Activated gamma-delta T cell treated with anti-CD3 and anti-CD28 coated beads, Interleukin-2, amount 50 U/mL, for 16 hours (primary cell): ENCODE results near the gene PURA.
A peak's percentile ranks its signal among the peaks of the same experiment; 100 is the strongest.
"Not testable (repeated sequence)": the region's sequence is repeated elsewhere in the genome, so short reads cannot be mapped to it uniquely, and the experiment has no call there.

Experiments used
- DNase-seq: peaks from one replicate; pipeline ENCODE4 v3.0.0-alpha.2; 2020; ENCODE audit warnings: low read depth

Gene PURA

GRCh38 chr5:140135127-140135526, 21.2 kb downstream of the PURA start:
- DNase-seq = no peak

GRCh38 chr5:140136624-140137023, 22.7 kb downstream of the PURA start:
- DNase-seq = no peak

- DNase-seq = no peak
Measured at GRCh38 chr5:140140435-140140834, 26.5 kb downstream of the PURA start.

GRCh38 chr5:140141241-140141640, 27.3 kb downstream of the PURA start:
- DNase-seq = no peak

- no peak for DNase-seq
Measured at GRCh38 chr5:140142246-140142645, 28.3 kb downstream of the PURA start.

GRCh38 chr5:140142856-140143255, 28.9 kb downstream of the PURA start:
- no peak for DNase-seq

GRCh38 chr5:140143521-140144258, 29.8 kb downstream of the PURA start:
- DNase-seq = no peak

GRCh38 chr5:140145256-140145655, 31.3 kb downstream of the PURA start:
- no peak for DNase-seq

GRCh38 chr5:140145818-140146522, 32.1 kb downstream of the PURA start:
- DNase-seq = peak; percentile 5

GRCh38 chr5:140146523-140146842, 32.6 kb downstream of the PURA start:
- no peak for DNase-seq

GRCh38 chr5:140147460-140147859, 33.6 kb downstream of the PURA start:
- DNase-seq = no peak

- DNase-seq = no peak
Measured at GRCh38 chr5:140148508-140148907, 34.6 kb downstream of the PURA start.

GRCh38 chr5:140150201-140150600, 36.3 kb downstream of the PURA start:
- DNase-seq = no peak

- no peak for DNase-seq
Measured at GRCh38 chr5:140151144-140152021, 37.5 kb downstream of the PURA start.

- DNase-seq = no peak
Measured at GRCh38 chr5:140152022-140152999, 38.4 kb downstream of the PURA start.

GRCh38 chr5:140153255-140153654, 39.3 kb downstream of the PURA start:
- no peak for DNase-seq

- DNase-seq = no peak
Measured at GRCh38 chr5:140153905-140154304, 40.0 kb downstream of the PURA start.

- DNase-seq = not testable (repeated sequence)
Measured at GRCh38 chr5:140154710-140155381, 40.9 kb downstream of the PURA start.

- DNase-seq = peak; percentile 72
Measured at GRCh38 chr5:140157032-140157781, 43.3 kb downstream of the PURA start.
